ENCODE measurements around the gene LRRC75A. TPM values are rescaled to one million over a fixed set of nuclear protein-coding genes. Genes with fewer than 3 reads are reported as not detected.
A peak's percentile ranks its signal among the peaks of the same experiment; 100 is the strongest.

Gene LRRC75A
- total and polyA plus RNA-seq, 11 donors: 0.37 to 2.5 (median 0.85) TPM

- Histone ChIP-seq H3K9me3 (no peaks in the 10 kb centered on the region), H3K27ac (peak overlapping the region in 7 of 12 donors; percentile 32 to 71 (median 63)), H3K27me3 (no peaks in the 10 kb centered on the region), H3K4me1 (peaks cover 0 to 12% (median 4%) of the 10 kb centered on the region in 12 donors), H3K36me3 (no peaks in the 10 kb centered on the region), H3K4me3 (no peak overlapping the region)
- no peak for TF ChIP-seq CTCF (IDR thresholded peaks at IDR 0.05)
- TF ChIP-seq POLR2A (IDR thresholded peaks at IDR 0.05): no peak
- intact Hi-C loops (cut with DNase I): no loop called here
- no peak for DNase-seq
- ATAC-seq: peak in 1 of 4 donors; percentile 6
- 78 to 90% (median 88%) methylated on average over 8 of the region's 8 CpGs for WGBS, 4 donors
Observed at GRCh38 chr17:16477666-16478065, 14.3 kb downstream of the LRRC75A start.

- TF ChIP-seq CTCF (IDR thresholded peaks at IDR 0.05) (no peak), POLR2A (IDR thresholded peaks at IDR 0.05) (no peak)
- intact Hi-C loops (cut with DNase I): no loop called here
- peak in 3 of 4 donors; percentile 79 to 93 (median 84) for ATAC-seq
- H3K4me3 ChIP-seq: no peak overlapping the region
- DNase-seq: peak in 4 of 5 donors; percentile 38 to 68 (median 46)
- H3K4me1 ChIP-seq: peaks cover 0 to 12% (median 4%) of the 10 kb centered on the region in 12 donors
- peak overlapping the region in 7 of 12 donors; percentile 32 to 71 (median 63) for H3K27ac ChIP-seq
- WGBS, 4 donors: 52 to 67% (median 65%) methylated on average over 5 of the region's 5 CpGs
- no peaks in the 10 kb centered on the region for H3K9me3 ChIP-seq
- no peaks in the 10 kb centered on the region for H3K27me3 ChIP-seq
- H3K36me3 ChIP-seq: no peaks in the 10 kb centered on the region
Observed at GRCh38 chr17:16477255-16477654, 14.7 kb downstream of the LRRC75A start.

- Histone ChIP-seq H3K27ac (no peak overlapping the region), H3K4me1 (peaks cover 0 to 20% (median 10%) of the 10 kb centered on the region in 12 donors), H3K4me3 (no peak overlapping the region), H3K36me3 (no peaks in the 10 kb centered on the region), H3K9me3 (no peaks in the 10 kb centered on the region), H3K27me3 (no peaks in the 10 kb centered on the region)
- TF ChIP-seq CTCF (IDR thresholded peaks at IDR 0.05): no peak
- no peak for TF ChIP-seq POLR2A (IDR thresholded peaks at IDR 0.05)
- 73 to 82% (median 80%) methylated on average over 4 of the region's 4 CpGs for WGBS, 4 donors
- ATAC-seq: no peak
- DNase-seq: no peak
- intact Hi-C loops (cut with DNase I): no loop called here
Observed at GRCh38 chr17:16475179-16475704, 16.8 kb downstream of the LRRC75A start.

GRCh38 chr17:16474012-16474725, 17.8 kb downstream of the LRRC75A start:
- H3K27ac ChIP-seq: no peak overlapping the region
- ATAC-seq (no peak), DNase-seq (no peak)
- TF ChIP-seq CTCF (IDR thresholded peaks at IDR 0.05) (no peak), POLR2A (IDR thresholded peaks at IDR 0.05) (no peak)
- H3K4me1 ChIP-seq: peaks cover 0 to 31% (median 17%) of the 10 kb centered on the region in 12 donors
- intact Hi-C loops (cut with DNase I): no loop called here
- 71 to 89% (median 77%) methylated on average over 13 of the region's 13 CpGs for WGBS, 4 donors
- H3K27me3 ChIP-seq: no peaks in the 10 kb centered on the region
- no peaks in the 10 kb centered on the region for H3K36me3 ChIP-seq
- H3K4me3 ChIP-seq: no peak overlapping the region
- H3K9me3 ChIP-seq: no peaks in the 10 kb centered on the region

Data from heart left ventricle (tissue), 16 donors.